HG02981 (cell line): ENCODE results near the gene HTR7.

Experiments
- ATAC-seq: cut with Tn5 transposase; IDR thresholded peaks from one replicate; pipeline ENCODE4 v1.9.1; 2021; ENCODE audit warnings: mild to moderate bottlenecking, moderate library complexity; ENCODE audit not compliant: unreplicated experiment

Gene HTR7

GRCh38 chr10:90805206-90805605, 52.6 kb downstream of the HTR7 start:
- no peak for ATAC-seq

GRCh38 chr10:90804354-90804753, 53.5 kb downstream of the HTR7 start:
- ATAC-seq = no peak

GRCh38 chr10:90801608-90802007, 56.2 kb downstream of the HTR7 start:
- no peak for ATAC-seq

- ATAC-seq = no peak
These were observed 57.5 kb downstream of the HTR7 start for GRCh38 chr10:90800232-90800796.

- no peak for ATAC-seq
These were observed 58.7 kb downstream of the HTR7 start for GRCh38 chr10:90799172-90799571.

- ATAC-seq = no peak
These were observed 59.4 kb downstream of the HTR7 start for GRCh38 chr10:90798482-90798881.

GRCh38 chr10:90790422-90790821, 67.4 kb downstream of the HTR7 start:
- ATAC-seq = no peak

GRCh38 chr10:90788968-90789367, 68.9 kb downstream of the HTR7 start:
- ATAC-seq = peak; percentile 61

GRCh38 chr10:90788199-90788491, 69.7 kb downstream of the HTR7 start:
- no peak for ATAC-seq

GRCh38 chr10:90787393-90788198, 70.2 kb downstream of the HTR7 start:
- no peak for ATAC-seq

GRCh38 chr10:90785782-90786181, 72.1 kb downstream of the HTR7 start:
- no peak for ATAC-seq

- no peak for ATAC-seq
These were observed 73.1 kb downstream of the HTR7 start for GRCh38 chr10:90784771-90785170.

GRCh38 chr10:90780488-90780887, 77.4 kb downstream of the HTR7 start:
- no peak for ATAC-seq

GRCh38 chr10:90779548-90779947, 78.3 kb downstream of the HTR7 start:
- no peak for ATAC-seq

GRCh38 chr10:90777621-90778020, 80.2 kb downstream of the HTR7 start:
- ATAC-seq = no peak

- no peak for ATAC-seq
These were observed 82.3 kb downstream of the HTR7 start for GRCh38 chr10:90775351-90776028.

- ATAC-seq = no peak
These were observed 87.6 kb downstream of the HTR7 start for GRCh38 chr10:90769946-90770841.

- peak; percentile 84 for ATAC-seq
These were observed 106.5 kb downstream of the HTR7 start for GRCh38 chr10:90751107-90751997.

- ATAC-seq = no peak
These were observed 111.0 kb downstream of the HTR7 start for GRCh38 chr10:90746829-90747228.

- ATAC-seq = no peak
These were observed 112.3 kb downstream of the HTR7 start for GRCh38 chr10:90745565-90745964.
